HepG2 (cell line): ENCODE data around the gene ANKRD2. TPM values are rescaled to one million over a fixed set of nuclear protein-coding genes. Genes with fewer than 3 reads are reported as not detected.

Experiments
- ATAC-seq: fragments of 200-7000 bp; cut with Tn5 transposase; 3 replicates; pipeline ENCODE4 v1.9.1; 2020; ENCODE audit warnings: mild to moderate bottlenecking, moderate library complexity
- BruUV-seq: library from RNA; stranded (reverse); fragments of 400-500 nt; replicated peaks from 2 replicates; lab custom pipeline; 2021; lab: Mats Ljungman, UMichigan
- CTCF ChIA-PET: fragments of 300-600 bp; formaldehyde crosslinking; extraction: SDS; loops from one replicate; lab custom pipeline; 2021; ENCODE audit warnings: low total read pairs, inconsistent platforms, low intra/inter-chr PET ratio; lab: Yijun Ruan, JAX
- POLR2A ChIA-PET: fragments of 350-600 bp; sonication (Branson Sonifier 250); formaldehyde crosslinking; loops from one replicate; lab custom pipeline; 2020; ENCODE audit warnings: antibody characterized with exemption, inconsistent platforms; lab: Yijun Ruan, JAX
- DNase-seq: peaks from one replicate; pipeline ENCODE4 v3.0.0-alpha.2; 2015; ENCODE audit warnings: low spot score
- FAIRE-seq: peaks from 3 replicates; lab custom pipeline; 2011; peaks lifted over from hg19 to GRCh38; lab: Jason Lieb, UNC
- H2AFZ ChIP-seq: one replicate; pipeline ENCODE4 v1.6.1; 2011; ENCODE audit warnings: low read length, inconsistent platforms
- H3K27ac ChIP-seq: fragments of 300-600 bp; 3 replicates; pipeline ENCODE4 v1.8.0; 2011; ENCODE audit warnings: mixed run types, mild to moderate bottlenecking, mixed read lengths, low read length, inconsistent platforms; ENCODE audit not compliant: insufficient read depth; ENCODE audit errors: extremely low read length
- H3K27me3 ChIP-seq, 2 experiments: fragments of 200-600 bp in 1 of 2; 2 replicates in 1 of 2; 3 replicates in 1 of 2; pipeline versions ENCODE4 v1.6.0 to v1.8.0; 2011; ENCODE audit warnings: low read length in 2 of 2, mild to moderate bottlenecking in 2 of 2, moderate library complexity in 2 of 2, inconsistent platforms in 1 of 2; ENCODE audit not compliant: insufficient read depth in 2 of 2, control insufficient read depth in 1 of 2
- H3K36me3 ChIP-seq, 2 experiments: fragments of 200-600 bp in 1 of 2; replicated peaks in 1 of 2; 2 replicates in 1 of 2; 3 replicates in 1 of 2; pipeline versions ENCODE4 v1.5.1 to v1.8.0; 2011; ENCODE audit warnings: low read length in 2 of 2, inconsistent platforms in 1 of 2; ENCODE audit not compliant: insufficient read depth in 2 of 2, control insufficient read depth in 1 of 2
- H3K4me1 ChIP-seq: 2 replicates; pipeline ENCODE4 v1.5.1; 2012; ENCODE audit warnings: low read length, inconsistent platforms; ENCODE audit not compliant: insufficient read depth
- H3K4me2 ChIP-seq: 2 replicates; pipeline ENCODE4 v1.6.0; 2011; ENCODE audit warnings: low read depth, low read length, inconsistent platforms
- H3K4me3 ChIP-seq, 3 experiments: fragments of 200-600 bp in 1 of 3; sonication (generic), shearing (Covaris generic) in 1 of 3; replicated peaks in 1 of 3; 2 replicates each; pipeline ENCODE4 v1.5.1; 2011 to 2016; ENCODE audit warnings: low read length in 3 of 3, inconsistent platforms in 2 of 3, low read depth in 2 of 3, mild to moderate bottlenecking in 2 of 3, control low read depth in 1 of 3, mixed read lengths in 1 of 3; ENCODE audit not compliant: insufficient read depth in 1 of 3
- H3K79me2 ChIP-seq: one replicate; pipeline ENCODE4 v1.6.1; 2011; ENCODE audit warnings: low read length, inconsistent platforms; ENCODE audit not compliant: insufficient read depth
- H3K9ac ChIP-seq: 2 replicates; pipeline ENCODE4 v1.6.0; 2011; ENCODE audit warnings: mild to moderate bottlenecking, low read depth, low read length, inconsistent platforms; ENCODE audit not compliant: insufficient read depth
- H3K9me3 ChIP-seq: 2 replicates; pipeline ENCODE4 v1.5.1; 2012; ENCODE audit warnings: mild to moderate bottlenecking, low read length
- H4K20me1 ChIP-seq: 2 replicates; pipeline ENCODE4 v1.6.0; 2011; ENCODE audit warnings: inconsistent platforms, mild to moderate bottlenecking, low read length, moderate library complexity; ENCODE audit not compliant: insufficient read depth
- CEBPG ChIP-seq: IDR thresholded peaks from 2 replicates; pipeline ENCODE4 v1.6.1; 2016
- HMGXB4 ChIP-seq, 2 experiments: sonication (generic) in 1 of 2; formaldehyde crosslinking in 1 of 2; IDR thresholded peaks; 2 replicates each; pipeline versions ENCODE4 v1.4.0 to v1.6.1; 2018 to 2020; ENCODE audit warnings: missing genetic modification reagents in 2 of 2, borderline replicate concordance in 1 of 2, low read depth in 1 of 2, mild to moderate bottlenecking in 1 of 2, missing biosample characterization in 1 of 2
- HNRNPH1 ChIP-seq: fragments of 200-400 bp; formaldehyde crosslinking; optimal IDR thresholded peaks from 2 replicates; pipeline ENCODE3; 2017; ENCODE audit warnings: mild to moderate bottlenecking, low read depth, low read length
- KLF15 ChIP-seq: sonication (generic); formaldehyde crosslinking; IDR thresholded peaks from 2 replicates; pipeline ENCODE4 v1.8.1; 2023; ENCODE audit warnings: borderline replicate concordance, mild to moderate bottlenecking, inconsistent platforms, missing genetic modification reagents, mixed read lengths
- MBD4 ChIP-seq: IDR thresholded peaks from 2 replicates; pipeline ENCODE4 v1.6.1; 2012; ENCODE audit warnings: low read length, inconsistent platforms, borderline replicate concordance
- PHB2 ChIP-seq: fragments of 450-650 bp; IDR thresholded peaks from 2 replicates; pipeline ENCODE4 v1.6.1; 2018; ENCODE audit not compliant: partially characterized antibody
- ZFP1 ChIP-seq: IDR thresholded peaks from 2 replicates; pipeline ENCODE4 v1.6.1; 2016
- ZNF121 ChIP-seq: sonication (generic); formaldehyde crosslinking; IDR thresholded peaks from 2 replicates; pipeline ENCODE4 v1.5.0; 2020; ENCODE audit warnings: mild to moderate bottlenecking, missing genetic modification reagents
- ZNF547 ChIP-seq: sonication (generic); formaldehyde crosslinking; IDR thresholded peaks from 2 replicates; pipeline ENCODE4 v1.5.1; 2020; ENCODE audit warnings: mild to moderate bottlenecking, missing genetic modification reagents
- ZNF782 ChIP-seq: sonication (generic); formaldehyde crosslinking; IDR thresholded peaks from 2 replicates; pipeline ENCODE4 v1.4.0; 2020; ENCODE audit warnings: missing genetic modification reagents, mild to moderate bottlenecking, borderline replicate concordance
- WGBS: methylation state at CpG from one replicate; pipeline ENCODE4 v1.1.6; 2017; ENCODE audit warnings: low lambda C conversion rate; 5-methylcytosine and 5-hydroxymethylcytosine counted together
- in situ Hi-C: cut with HindIII; loops from 2 replicates; pipeline ENCODE4 v1.10.0; 2017; ENCODE audit warnings: low pct_unique_long_range_greater_than_20kb; ENCODE audit not compliant: extremely low pct_ligation_motif_present
- intact Hi-C: fragments of 100-400 bp; cut with micrococcal nuclease; formaldehyde crosslinking; loops from one replicate; pipeline ENCODE4 v1.10.0; 2022; ENCODE audit not compliant: unreplicated experiment
- polyA plus RNA-seq, 8 experiments: library from polyadenylated mRNA; depleted of rRNA in 3 of 8; stranded (reverse) in 7 of 8; unstranded in 1 of 8; fragments of >200 nt; fragmentation: Illumina TruSeq in 4 of 8; extraction: Trizol in 4 of 8; gene quantifications; 2 replicates each; pipeline versions ENCODE4 v1.2.1 to v1.2.3, GENCODE V29; 2011 to 2016; ENCODE audit warnings: low read depth in 4 of 8, missing spikeins in 1 of 8, mixed read lengths in 1 of 8; ENCODE audit not compliant: insufficient read depth in 1 of 8
- total RNA-seq, 5 experiments: library from RNA; depleted of rRNA; stranded (reverse); fragments of >200 nt; fragmentation: Illumina TruSeq; extraction: Trizol; gene quantifications; 2 replicates each; pipeline ENCODE4 v1.2.3, GENCODE V29; 2016; ENCODE audit warnings: low read depth in 1 of 5
- TF ChIP-seq, protein P1 (sequence below): sonication (generic); formaldehyde crosslinking; IDR thresholded peaks from 2 replicates; pipeline ENCODE4 v1.9.0; 2021; ENCODE audit warnings: missing genetic modification reagents, borderline replicate concordance
- TF ChIP-seq, protein P2 (sequence below), 2 experiments: fragments of 450-650 bp in 1 of 2; sonication (generic) in 1 of 2; formaldehyde crosslinking; IDR thresholded peaks; 2 replicates each; pipeline versions ENCODE4 v1.5.0 to v1.8.0; 2020 to 2022; ENCODE audit warnings: mild to moderate bottlenecking in 1 of 2, missing genetic modification reagents in 1 of 2

ANKRD2 gene
- total and polyA plus RNA-seq, 2 of the 13 experiments (the other 11 are each of a cell fraction or from before 2014, with no cell fraction given), result not detected

- TF ChIP-seq HMGXB4 (CRISPR knock-in tag; IDR thresholded peaks at IDR 0.05; ENCODE audit: borderline replicate concordance in 1 of 2, low read depth in 1 of 2), result no peak
- no peak for TF ChIP-seq PHB2
- TF ChIP-seq, protein P1, sequence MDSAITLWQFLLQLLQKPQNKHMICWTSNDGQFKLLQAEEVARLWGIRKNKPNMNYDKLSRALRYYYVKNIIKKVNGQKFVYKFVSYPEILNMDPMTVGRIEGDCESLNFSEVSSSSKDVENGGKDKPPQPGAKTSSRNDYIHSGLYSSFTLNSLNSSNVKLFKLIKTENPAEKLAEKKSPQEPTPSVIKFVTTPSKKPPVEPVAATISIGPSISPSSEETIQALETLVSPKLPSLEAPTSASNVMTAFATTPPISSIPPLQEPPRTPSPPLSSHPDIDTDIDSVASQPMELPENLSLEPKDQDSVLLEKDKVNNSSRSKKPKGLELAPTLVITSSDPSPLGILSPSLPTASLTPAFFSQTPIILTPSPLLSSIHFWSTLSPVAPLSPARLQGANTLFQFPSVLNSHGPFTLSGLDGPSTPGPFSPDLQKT (CRISPR knock-in tag), result no peak
- TF ChIP-seq CEBPG (CRISPR knock-in tag), result no peak
- no peak for TF ChIP-seq MBD4
- no peak for TF ChIP-seq ZNF121 (CRISPR knock-in tag)
- no peak for TF ChIP-seq KLF15
- no peak for TF ChIP-seq ZNF547
- no peak for TF ChIP-seq ZNF782 (CRISPR knock-in tag)
- no peak for TF ChIP-seq ZFP1 (CRISPR knock-in tag)
- no peak for TF ChIP-seq HNRNPH1
- TF ChIP-seq, protein P2, sequence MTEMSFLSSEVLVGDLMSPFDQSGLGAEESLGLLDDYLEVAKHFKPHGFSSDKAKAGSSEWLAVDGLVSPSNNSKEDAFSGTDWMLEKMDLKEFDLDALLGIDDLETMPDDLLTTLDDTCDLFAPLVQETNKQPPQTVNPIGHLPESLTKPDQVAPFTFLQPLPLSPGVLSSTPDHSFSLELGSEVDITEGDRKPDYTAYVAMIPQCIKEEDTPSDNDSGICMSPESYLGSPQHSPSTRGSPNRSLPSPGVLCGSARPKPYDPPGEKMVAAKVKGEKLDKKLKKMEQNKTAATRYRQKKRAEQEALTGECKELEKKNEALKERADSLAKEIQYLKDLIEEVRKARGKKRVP (CRISPR knock-in tag; IDR thresholded peaks at IDR 0.05), result no peak
- in situ Hi-C loops, result no loop called here
- Histone ChIP-seq H3K4me1 (peaks cover 17% of the 10 kb centered on the region), H3K4me3 (no peak overlapping the region), H3K27me3 (no peaks in the 10 kb centered on the region), H2AFZ (no peak overlapping the region), H3K27ac (no peak overlapping the region), H3K79me2 (no peaks in the 10 kb centered on the region), H3K9me3 (no peaks in the 10 kb centered on the region), H4K20me1 (no peaks in the 10 kb centered on the region), H3K9ac (no peak overlapping the region), H3K4me2 (no peak overlapping the region), H3K36me3 (no peaks in the 10 kb centered on the region)
- WGBS, result 96% methylated on average over 3 of the region's 4 CpGs
- DNase-seq (no peak), FAIRE-seq (no peak), ATAC-seq (no peak)
- intact Hi-C loops, result no loop called here
- BruUV-seq, result no TSS peak
- ChIA-PET POLR2A (no interaction called here), CTCF (no interaction called here)
These were observed 33.7 kb upstream of the ANKRD2 start for GRCh38 chr10:97538839-97539238.
